ENCODE measurements around the gene PNPLA7. TPM values are rescaled to one million over a fixed set of nuclear protein-coding genes. Genes with fewer than 3 reads are reported as not detected.
A peak's percentile ranks its signal among the peaks of the same experiment; 100 is the strongest.

PNPLA7 gene
- total RNA-seq, 4 donors from 2014 or later: 0.26 to 25.7 (median 3.4) TPM

GRCh38 chr9:137590469-137591383, 40.5 kb upstream of the PNPLA7 start, which contains the start of gene ZMYND19:
Gene ZMYND19 (minus strand): TSS chr9:137590512. CDS start chr9:137590263, 249 bp downstream.
- no peaks in the 10 kb centered on the region for H3K36me3 ChIP-seq
- peak within 1 kb of the TSS; percentile 47 to 67 for H3K4me3 ChIP-seq
- H3K27ac ChIP-seq: peak within 1 kb of the TSS in 1 of 2 donors; percentile 35
- no peaks in the 10 kb centered on the region for H3K27me3 ChIP-seq
- DNase-seq: peak; percentile 82 to 90
- peaks cover 0 to 9% of the 10 kb centered on the region in 2 donors for H3K4me1 ChIP-seq
- no peaks in the 10 kb centered on the region for H3K9me3 ChIP-seq
- intact Hi-C loops (cut with DNase I; ENCODE audit: low total_unique reads): no loop called here
- TF ChIP-seq POLR2A (IDR thresholded peaks at IDR 0.05): peak in 1 of 2 donors; percentile 14
- peak in 1 of 4 experiments; percentile 30 for TF ChIP-seq CTCF (IDR thresholded peaks at IDR 0.05)

- intact Hi-C loops (cut with DNase I; ENCODE audit: low total_unique reads): no loop called here
- H3K36me3 ChIP-seq: no peaks in the 10 kb centered on the region
- no peaks in the 10 kb centered on the region for H3K9me3 ChIP-seq
- no peak for DNase-seq
- no peaks in the 10 kb centered on the region for H3K27me3 ChIP-seq
- TF ChIP-seq CTCF (IDR thresholded peaks at IDR 0.05) (peak in 1 of 4 experiments; percentile 8), POLR2A (IDR thresholded peaks at IDR 0.05) (no peak)
- H3K27ac ChIP-seq: no peak overlapping the region
- H3K4me3 ChIP-seq: peak overlapping the region; percentile 40 to 67
- peaks cover 0 to 9% of the 10 kb centered on the region in 2 donors for H3K4me1 ChIP-seq
Observed at GRCh38 chr9:137590123-137590468, 39.9 kb upstream of the PNPLA7 start.

GRCh38 chr9:137589441-137590122, 39.4 kb upstream of the PNPLA7 start:
- intact Hi-C loops (cut with DNase I; ENCODE audit: low total_unique reads): no loop called here
- H3K4me3 ChIP-seq: peak overlapping the region; percentile 40 to 67
- H3K36me3 ChIP-seq: no peaks in the 10 kb centered on the region
- no peak for TF ChIP-seq POLR2A (IDR thresholded peaks at IDR 0.05)
- TF ChIP-seq CTCF (IDR thresholded peaks at IDR 0.05): no peak
- H3K4me1 ChIP-seq: peaks cover 0 to 9% of the 10 kb centered on the region in 2 donors
- no peaks in the 10 kb centered on the region for H3K27me3 ChIP-seq
- no peak overlapping the region for H3K27ac ChIP-seq
- no peak for DNase-seq
- H3K9me3 ChIP-seq: no peaks in the 10 kb centered on the region

GRCh38 chr9:137588891-137589290, 38.7 kb upstream of the PNPLA7 start:
- intact Hi-C loops (cut with DNase I; ENCODE audit: low total_unique reads): no loop called here
- H3K27me3 ChIP-seq: no peaks in the 10 kb centered on the region
- H3K4me1 ChIP-seq: peaks cover 0 to 9% of the 10 kb centered on the region in 2 donors
- no peak for DNase-seq
- no peaks in the 10 kb centered on the region for H3K36me3 ChIP-seq
- H3K27ac ChIP-seq: no peak overlapping the region
- no peak overlapping the region for H3K4me3 ChIP-seq
- no peak for TF ChIP-seq POLR2A (IDR thresholded peaks at IDR 0.05)
- TF ChIP-seq CTCF (IDR thresholded peaks at IDR 0.05): no peak
- no peaks in the 10 kb centered on the region for H3K9me3 ChIP-seq

GRCh38 chr9:137588311-137588710, 38.1 kb upstream of the PNPLA7 start:
- H3K27me3 ChIP-seq: no peaks in the 10 kb centered on the region
- TF ChIP-seq POLR2A (IDR thresholded peaks at IDR 0.05) (no peak), CTCF (IDR thresholded peaks at IDR 0.05) (no peak)
- H3K4me1 ChIP-seq: peaks cover 0 to 9% of the 10 kb centered on the region in 2 donors
- H3K36me3 ChIP-seq: no peaks in the 10 kb centered on the region
- H3K4me3 ChIP-seq: no peak overlapping the region
- H3K9me3 ChIP-seq: no peaks in the 10 kb centered on the region
- H3K27ac ChIP-seq: no peak overlapping the region
- intact Hi-C loops (cut with DNase I; ENCODE audit: low total_unique reads): no loop called here
- DNase-seq: no peak
